Measurements from ENCODE around the gene GSTA1.
"Not testable (repeated sequence)": the region's sequence is repeated elsewhere in the genome, so short reads cannot be mapped to it uniquely, and the experiment has no call there.

GSTA1 gene

GRCh38 chr6:52803668-52804255, at the start of gene GSTA1:
Gene GSTA1 (minus strand): TSS chr6:52803816. CDS start chr6:52799267, 4,549 bp downstream.
- H3K9ac ChIP-seq; H3K27me3 ChIP-seq (ENCODE audit: control insufficient read depth, insufficient read depth, low read length); H3K27ac ChIP-seq; H3K4me3 ChIP-seq (ENCODE audit: low read depth, low read length); H3K9me3 ChIP-seq (ENCODE audit: control insufficient read depth, low read length); H2AFZ ChIP-seq; H3K79me2 ChIP-seq; H3K36me3 ChIP-seq (ENCODE audit: control insufficient read depth, insufficient read depth, low read length); H3K4me1 ChIP-seq; H3K4me2 ChIP-seq (ENCODE audit: low read length): not testable (repeated sequence)

GRCh38 chr6:52849137-52849536, 45.5 kb upstream of the GSTA1 start:
- no peaks in the 10 kb centered on the region for H3K36me3 ChIP-seq (ENCODE audit: control insufficient read depth, insufficient read depth, low read length)
- H2AFZ ChIP-seq, result no peak overlapping the region
- no peaks in the 10 kb centered on the region for H3K4me1 ChIP-seq
- H3K79me2 ChIP-seq, result no peaks in the 10 kb centered on the region
- H3K4me3 ChIP-seq (ENCODE audit: low read depth, low read length), result no peak overlapping the region
- no peaks in the 10 kb centered on the region for H3K27me3 ChIP-seq (ENCODE audit: control insufficient read depth, insufficient read depth, low read length)
- no peak overlapping the region for H3K27ac ChIP-seq
- H3K4me2 ChIP-seq (ENCODE audit: low read length), result no peak overlapping the region
- H3K9me3 ChIP-seq (ENCODE audit: control insufficient read depth, low read length), result no peaks in the 10 kb centered on the region
- no peak overlapping the region for H3K9ac ChIP-seq
- TF ChIP-seq CTCF (IDR thresholded peaks at IDR 0.05), result no peak

- Histone ChIP-seq H3K27ac (no peak overlapping the region), H3K79me2 (no peaks in the 10 kb centered on the region), H3K9me3 (ENCODE audit: control insufficient read depth, low read length) (no peaks in the 10 kb centered on the region), H3K9ac (no peak overlapping the region), H3K4me1 (no peaks in the 10 kb centered on the region), H3K4me3 (ENCODE audit: low read depth, low read length) (no peak overlapping the region), H3K27me3 (ENCODE audit: control insufficient read depth, insufficient read depth, low read length) (no peaks in the 10 kb centered on the region), H3K4me2 (ENCODE audit: low read length) (no peak overlapping the region), H3K36me3 (ENCODE audit: control insufficient read depth, insufficient read depth, low read length) (no peaks in the 10 kb centered on the region), H2AFZ (no peak overlapping the region)
- no peak for TF ChIP-seq CTCF (IDR thresholded peaks at IDR 0.05)
These were observed 42.4 kb upstream of the GSTA1 start for GRCh38 chr6:52846002-52846401.

GRCh38 chr6:52843605-52844004, 40.0 kb upstream of the GSTA1 start:
- H3K79me2 ChIP-seq, result no peaks in the 10 kb centered on the region
- no peaks in the 10 kb centered on the region for H3K9me3 ChIP-seq (ENCODE audit: control insufficient read depth, low read length)
- no peak overlapping the region for H3K27ac ChIP-seq
- no peak overlapping the region for H3K4me2 ChIP-seq (ENCODE audit: low read length)
- no peaks in the 10 kb centered on the region for H3K36me3 ChIP-seq (ENCODE audit: control insufficient read depth, insufficient read depth, low read length)
- H3K4me3 ChIP-seq (ENCODE audit: low read depth, low read length), result no peak overlapping the region
- H2AFZ ChIP-seq, result no peak overlapping the region
- H3K27me3 ChIP-seq (ENCODE audit: control insufficient read depth, insufficient read depth, low read length), result no peaks in the 10 kb centered on the region
- no peaks in the 10 kb centered on the region for H3K4me1 ChIP-seq
- H3K9ac ChIP-seq, result no peak overlapping the region
- TF ChIP-seq CTCF (IDR thresholded peaks at IDR 0.05), result no peak

GRCh38 chr6:52840763-52841585, 37.4 kb upstream of the GSTA1 start, which contains the start of gene GSTA5:
Gene GSTA5 (minus strand): TSS chr6:52840813.
- Histone ChIP-seq H3K27ac (no peak within 1 kb of the TSS), H3K4me2 (ENCODE audit: low read length) (no peak within 1 kb of the TSS), H3K36me3 (ENCODE audit: control insufficient read depth, insufficient read depth, low read length) (no peaks in the 10 kb centered on the region), H3K27me3 (ENCODE audit: control insufficient read depth, insufficient read depth, low read length) (no peaks in the 10 kb centered on the region), H3K9ac (no peak within 1 kb of the TSS), H3K9me3 (ENCODE audit: control insufficient read depth, low read length) (no peaks in the 10 kb centered on the region), H3K4me3 (ENCODE audit: low read depth, low read length) (no peak within 1 kb of the TSS), H2AFZ (peak within 1 kb of the TSS; percentile 72), H3K79me2 (no peaks in the 10 kb centered on the region), H3K4me1 (no peaks in the 10 kb centered on the region)
- TF ChIP-seq CTCF (IDR thresholded peaks at IDR 0.05), result no peak
